Measurements from ENCODE around the gene GOSR2. TPM values are rescaled to one million over a fixed set of nuclear protein-coding genes. Genes with fewer than 3 reads are reported as not detected.

Gene GOSR2
- total RNA-seq, 1 experiment from 2014 or later = 53.5 TPM

DNA sequence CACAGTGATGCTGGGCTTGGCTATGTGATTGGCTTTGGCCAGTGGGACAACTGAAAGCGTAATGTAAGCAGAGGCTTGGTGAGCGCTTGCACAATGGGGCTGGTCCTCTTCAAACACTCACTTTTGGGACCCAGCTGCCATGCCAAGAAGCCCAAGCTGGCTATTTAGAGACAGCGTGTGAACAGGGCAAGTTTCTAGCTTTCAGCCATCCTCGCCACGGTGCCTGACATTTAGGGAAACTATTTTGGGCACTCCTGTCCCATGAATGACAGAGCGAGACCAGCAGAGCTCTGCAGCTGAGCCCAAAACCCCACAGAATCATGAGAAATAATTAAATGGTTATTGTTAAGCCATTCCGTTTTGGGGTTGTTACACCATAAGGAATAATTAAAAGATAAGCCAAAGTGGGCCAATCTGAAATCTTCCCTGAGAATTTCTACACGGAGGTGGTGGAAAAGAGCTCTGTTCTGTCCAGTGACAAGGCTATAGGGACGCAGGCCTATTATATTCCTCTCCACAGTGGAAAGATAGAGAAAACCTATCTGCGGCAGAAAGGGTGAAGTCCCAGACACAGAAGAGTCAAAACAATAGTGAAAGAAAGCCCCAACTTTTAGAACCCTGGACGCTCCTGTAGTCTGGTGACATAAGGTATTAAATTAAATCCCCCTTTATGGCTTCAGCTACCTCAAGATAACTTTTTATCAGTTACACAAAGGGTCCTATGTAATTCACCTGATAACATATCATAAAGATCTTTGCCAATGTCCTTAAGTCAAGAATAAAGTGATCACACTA is 66.9 kb downstream of the GOSR2 start:
- no peak overlapping the region for H4K5ac ChIP-seq (ENCODE audit: insufficient read length, low read depth, low read length)
- H3K79me1 ChIP-seq (ENCODE audit: insufficient read depth, low read depth, low read length, poor library complexity, severe bottlenecking) = no peaks in the 10 kb centered on the region
- no peak overlapping the region for H2BK5ac ChIP-seq (ENCODE audit: insufficient read length, low read length)
- Mint-ChIP-seq H3K27me3 (ENCODE audit: low read depth) (peaks cover 38% of the 10 kb centered on the region), H3K27ac (no peak overlapping the region), H3K4me3 (no peak overlapping the region), H3K36me3 (ENCODE audit: insufficient read depth in 1 of 3, low read depth in 3 of 3) (no peaks in the 10 kb centered on the region), H3K4me1 (peaks cover 0 to 5% of the 10 kb centered on the region in 2 experiments; a peak in 1 of 4 replicates), H3K9me3 (no peaks in the 10 kb centered on the region)
- no peak overlapping the region for H3T11ph ChIP-seq (ENCODE audit: low read length)
- no peak overlapping the region for H2BK15ac ChIP-seq (ENCODE audit: low read depth, low read length)
- H2BK120ac ChIP-seq (ENCODE audit: low read depth, low read length, poor library complexity, severe bottlenecking) = no peak overlapping the region
- H3K14ac ChIP-seq (ENCODE audit: insufficient read depth, low read length) = no peak overlapping the region; the same call in 1 of the 2 replicates
- H3K23ac ChIP-seq (ENCODE audit: insufficient read length, low read depth, low read length) = no peak overlapping the region
- H3K4ac ChIP-seq (ENCODE audit: low read depth, low read length) = no peak overlapping the region
- no peak overlapping the region for H2BK20ac ChIP-seq (ENCODE audit: low read depth, low read length, poor library complexity, severe bottlenecking)
- no peaks in the 10 kb centered on the region for H3K23me2 ChIP-seq (ENCODE audit: insufficient read length, low read depth, low read length, poor library complexity, severe bottlenecking)
- H3K79me2 ChIP-seq (ENCODE audit: insufficient read depth, low read length) = no peaks in the 10 kb centered on the region
- no peak overlapping the region for H2BK12ac ChIP-seq (ENCODE audit: insufficient read length, low read depth, low read length)
- no peaks in the 10 kb centered on the region for H3K9me3 ChIP-seq (ENCODE audit: control insufficient read depth, low read depth, low read length)
- no peak overlapping the region for H3K18ac ChIP-seq (ENCODE audit: insufficient read length, low read depth, low read length)
- no peaks in the 10 kb centered on the region for H3K27me3 ChIP-seq (ENCODE audit: insufficient read depth, low read length)
- H3K27ac ChIP-seq (ENCODE audit: insufficient read length, low read depth, low read length) = no peak overlapping the region
- WGBS (ENCODE audit: extremely low coverage, insufficient read length, low lambda C conversion rate) = no CpG with 5 or more reads among the region's 11 CpGs
- no peak overlapping the region for H3K56ac ChIP-seq (ENCODE audit: insufficient read length, low read depth, low read length)
- TF ChIP-seq, protein P1, sequence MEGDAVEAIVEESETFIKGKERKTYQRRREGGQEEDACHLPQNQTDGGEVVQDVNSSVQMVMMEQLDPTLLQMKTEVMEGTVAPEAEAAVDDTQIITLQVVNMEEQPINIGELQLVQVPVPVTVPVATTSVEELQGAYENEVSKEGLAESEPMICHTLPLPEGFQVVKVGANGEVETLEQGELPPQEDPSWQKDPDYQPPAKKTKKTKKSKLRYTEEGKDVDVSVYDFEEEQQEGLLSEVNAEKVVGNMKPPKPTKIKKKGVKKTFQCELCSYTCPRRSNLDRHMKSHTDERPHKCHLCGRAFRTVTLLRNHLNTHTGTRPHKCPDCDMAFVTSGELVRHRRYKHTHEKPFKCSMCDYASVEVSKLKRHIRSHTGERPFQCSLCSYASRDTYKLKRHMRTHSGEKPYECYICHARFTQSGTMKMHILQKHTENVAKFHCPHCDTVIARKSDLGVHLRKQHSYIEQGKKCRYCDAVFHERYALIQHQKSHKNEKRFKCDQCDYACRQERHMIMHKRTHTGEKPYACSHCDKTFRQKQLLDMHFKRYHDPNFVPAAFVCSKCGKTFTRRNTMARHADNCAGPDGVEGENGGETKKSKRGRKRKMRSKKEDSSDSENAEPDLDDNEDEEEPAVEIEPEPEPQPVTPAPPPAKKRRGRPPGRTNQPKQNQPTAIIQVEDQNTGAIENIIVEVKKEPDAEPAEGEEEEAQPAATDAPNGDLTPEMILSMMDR (conservative IDR thresholded peaks at IDR 0.05) = no peak
- no peak overlapping the region for H4K91ac ChIP-seq (ENCODE audit: insufficient read length, low read depth, low read length)
- no peak overlapping the region for H3K9ac ChIP-seq (ENCODE audit: extremely low read depth, insufficient read length, low read length)
- H3K4me1 ChIP-seq (ENCODE audit: insufficient read depth, low read length) = no peaks in the 10 kb centered on the region
- no peaks in the 10 kb centered on the region for H4K20me1 ChIP-seq (ENCODE audit: control insufficient read depth, insufficient read depth, insufficient read length)
- no peak overlapping the region for H4K8ac ChIP-seq (replicated peaks; ENCODE audit: insufficient read length, low read depth, low read length)
- H2AFZ ChIP-seq (ENCODE audit: low read length) = no peak overlapping the region
- DNase-seq = no peak
- H2AK5ac ChIP-seq (ENCODE audit: insufficient read length, low read length) = no peak overlapping the region
- no peak overlapping the region for H3K4me2 ChIP-seq (ENCODE audit: insufficient read depth, insufficient read length, low read length)

Data from H9 (cell line).